HuH-7.5 (cell line): ENCODE data around the gene DDX60.
"Not testable (repeated sequence)": the region's sequence is repeated elsewhere in the genome, so short reads cannot be mapped to it uniquely, and the experiment has no call there.

Experiments
- DNase-seq: peaks from one replicate; pipeline ENCODE4 v3.0.0; 2011; ENCODE audit warnings: low spot score

DDX60 gene, protein sequence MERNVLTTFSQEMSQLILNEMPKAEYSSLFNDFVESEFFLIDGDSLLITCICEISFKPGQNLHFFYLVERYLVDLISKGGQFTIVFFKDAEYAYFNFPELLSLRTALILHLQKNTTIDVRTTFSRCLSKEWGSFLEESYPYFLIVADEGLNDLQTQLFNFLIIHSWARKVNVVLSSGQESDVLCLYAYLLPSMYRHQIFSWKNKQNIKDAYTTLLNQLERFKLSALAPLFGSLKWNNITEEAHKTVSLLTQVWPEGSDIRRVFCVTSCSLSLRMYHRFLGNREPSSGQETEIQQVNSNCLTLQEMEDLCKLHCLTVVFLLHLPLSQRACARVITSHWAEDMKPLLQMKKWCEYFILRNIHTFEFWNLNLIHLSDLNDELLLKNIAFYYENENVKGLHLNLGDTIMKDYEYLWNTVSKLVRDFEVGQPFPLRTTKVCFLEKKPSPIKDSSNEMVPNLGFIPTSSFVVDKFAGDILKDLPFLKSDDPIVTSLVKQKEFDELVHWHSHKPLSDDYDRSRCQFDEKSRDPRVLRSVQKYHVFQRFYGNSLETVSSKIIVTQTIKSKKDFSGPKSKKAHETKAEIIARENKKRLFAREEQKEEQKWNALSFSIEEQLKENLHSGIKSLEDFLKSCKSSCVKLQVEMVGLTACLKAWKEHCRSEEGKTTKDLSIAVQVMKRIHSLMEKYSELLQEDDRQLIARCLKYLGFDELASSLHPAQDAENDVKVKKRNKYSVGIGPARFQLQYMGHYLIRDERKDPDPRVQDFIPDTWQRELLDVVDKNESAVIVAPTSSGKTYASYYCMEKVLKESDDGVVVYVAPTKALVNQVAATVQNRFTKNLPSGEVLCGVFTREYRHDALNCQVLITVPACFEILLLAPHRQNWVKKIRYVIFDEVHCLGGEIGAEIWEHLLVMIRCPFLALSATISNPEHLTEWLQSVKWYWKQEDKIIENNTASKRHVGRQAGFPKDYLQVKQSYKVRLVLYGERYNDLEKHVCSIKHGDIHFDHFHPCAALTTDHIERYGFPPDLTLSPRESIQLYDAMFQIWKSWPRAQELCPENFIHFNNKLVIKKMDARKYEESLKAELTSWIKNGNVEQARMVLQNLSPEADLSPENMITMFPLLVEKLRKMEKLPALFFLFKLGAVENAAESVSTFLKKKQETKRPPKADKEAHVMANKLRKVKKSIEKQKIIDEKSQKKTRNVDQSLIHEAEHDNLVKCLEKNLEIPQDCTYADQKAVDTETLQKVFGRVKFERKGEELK (N-terminal part only)

GRCh38 chr4:168318266-168318895, at the start of gene DDX60:
DDX60 (minus strand) TSS chr4:168318752; CDS start chr4:168311259, 7,493 bp downstream.
- peak; percentile 28 for DNase-seq

DNA sequence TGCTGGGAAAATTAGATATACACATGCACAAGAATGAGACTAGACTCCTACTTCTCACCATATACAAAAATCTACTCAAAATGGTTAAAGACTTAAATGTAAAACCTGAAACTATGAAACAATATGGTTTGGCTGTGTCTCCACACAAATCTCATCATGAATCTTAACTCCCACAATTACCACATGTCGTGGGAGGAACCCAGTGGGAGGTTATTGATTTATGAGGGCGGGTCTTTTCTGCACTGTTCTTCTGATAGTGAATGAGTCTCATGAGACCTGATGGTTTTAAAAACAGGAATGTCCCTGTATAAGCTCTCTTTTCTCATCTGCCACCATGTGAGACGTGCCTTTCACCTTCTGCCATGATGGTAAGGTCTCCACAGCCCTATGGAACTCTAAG, 48.5 kb upstream of the DDX60 start:
- no peak for DNase-seq

GRCh38 chr4:168362025-168362401, 43.5 kb upstream of the DDX60 start:
- no peak for DNase-seq

- DNase-seq: no peak
These were observed 42.9 kb upstream of the DDX60 start for GRCh38 chr4:168361365-168362024.

GRCh38 chr4:168360271-168360670, 41.7 kb upstream of the DDX60 start:
- DNase-seq: no peak

GRCh38 chr4:168357941-168358340, 39.4 kb upstream of the DDX60 start:
- no peak for DNase-seq

- DNase-seq: no peak
These were observed 35.2 kb upstream of the DDX60 start for GRCh38 chr4:168353746-168354145.

DNA sequence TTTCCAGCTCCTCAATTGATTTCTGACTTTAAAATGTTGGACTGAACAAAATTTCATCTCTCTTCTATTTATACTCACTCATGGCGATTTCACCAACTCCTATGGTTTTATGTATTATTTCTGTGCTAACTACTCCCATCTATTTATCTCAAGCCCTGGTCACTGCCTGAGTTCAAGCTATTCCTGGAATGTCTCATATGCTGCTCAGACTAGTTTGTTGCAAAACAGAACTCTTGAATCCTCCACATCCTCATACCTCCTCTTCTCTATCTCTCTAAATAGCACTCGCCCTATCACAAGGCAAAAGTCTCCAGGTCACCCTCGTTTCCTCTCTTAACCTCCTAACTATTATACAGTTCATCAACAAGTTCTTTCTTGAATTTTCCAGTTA, 19.0 kb upstream of the DDX60 start:
- DNase-seq: no peak

GRCh38 chr4:168336837-168337549, 18.4 kb upstream of the DDX60 start:
- no peak for DNase-seq

- DNase-seq: no peak
These were observed 17.1 kb upstream of the DDX60 start for GRCh38 chr4:168335621-168336020.

GRCh38 chr4:168334053-168334452, 15.5 kb upstream of the DDX60 start:
- no peak for DNase-seq

GRCh38 chr4:168330575-168330974, 12.0 kb upstream of the DDX60 start:
- DNase-seq: not testable (repeated sequence)

GRCh38 chr4:168325591-168325990, 7.0 kb upstream of the DDX60 start:
- DNase-seq: no peak

GRCh38 chr4:168321006-168321405, 2.5 kb upstream of the DDX60 start:
- DNase-seq: no peak

DNA sequence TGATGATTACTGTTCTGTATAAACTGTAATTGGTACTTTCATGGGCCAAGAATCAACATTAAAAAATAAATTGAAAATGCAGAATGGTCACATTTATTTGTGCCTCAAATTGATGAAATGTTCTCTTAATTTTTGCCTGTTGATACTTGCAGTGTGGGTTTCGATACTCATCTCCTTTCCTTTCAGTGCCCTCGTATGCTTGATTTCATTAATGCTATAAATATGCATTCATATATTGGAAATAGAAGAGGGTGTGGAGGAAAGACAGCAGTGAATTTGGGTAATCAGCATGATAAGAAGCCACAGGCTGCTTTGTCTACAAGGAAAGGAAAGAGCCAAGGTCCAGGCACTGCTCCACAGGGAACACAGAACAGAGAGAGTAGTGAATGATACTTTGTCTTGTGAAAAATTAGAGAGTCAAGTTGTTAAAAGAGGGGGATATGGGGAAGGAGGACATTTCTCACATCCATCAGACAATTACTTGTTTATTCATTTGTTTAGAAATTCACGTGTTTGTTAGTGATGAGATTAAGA, 1.0 kb upstream of the DDX60 start:
- DNase-seq: no peak

DNA sequence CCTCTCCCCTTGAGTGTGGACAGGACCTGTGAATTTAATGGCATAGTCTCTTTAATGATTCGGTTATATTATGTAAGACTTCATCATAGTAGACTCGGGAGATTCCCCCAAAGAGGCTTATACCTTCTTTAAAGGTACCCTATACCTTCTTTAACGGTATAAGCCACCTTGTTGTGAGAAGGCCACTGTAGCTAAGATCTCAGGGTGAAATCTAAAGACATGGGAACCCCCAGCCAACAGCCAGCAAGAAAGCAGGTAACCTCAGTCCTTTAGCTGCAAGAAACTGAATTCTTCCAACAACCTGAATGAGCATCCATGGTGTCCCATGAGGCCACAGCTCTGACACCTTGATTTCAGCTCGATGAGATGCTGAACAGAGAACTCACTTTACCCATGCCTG, 931 bp downstream of the DDX60 start:
- no peak for DNase-seq

DNA sequence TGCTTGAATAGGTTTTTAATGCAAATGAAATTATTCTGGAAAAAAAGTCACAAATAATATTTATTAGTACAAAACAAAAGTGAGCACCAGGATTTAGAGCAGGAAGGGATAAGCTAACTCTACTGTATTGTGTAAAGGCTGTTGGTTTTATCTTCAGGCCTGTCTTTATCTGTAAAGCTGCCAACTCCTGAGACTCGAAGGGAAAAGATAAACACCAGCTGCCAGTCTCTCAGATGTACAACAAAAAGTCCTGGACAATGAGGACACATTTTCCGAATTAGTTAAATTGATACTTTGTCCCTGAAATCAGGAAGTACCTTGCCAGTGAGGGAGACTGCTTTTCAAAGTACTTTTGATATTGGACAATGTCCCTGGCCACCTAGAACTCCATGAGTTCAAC, 8.8 kb downstream of the DDX60 start:
- DNase-seq: no peak

GRCh38 chr4:168308912-168309311, 9.6 kb downstream of the DDX60 start:
- DNase-seq: no peak

DNA sequence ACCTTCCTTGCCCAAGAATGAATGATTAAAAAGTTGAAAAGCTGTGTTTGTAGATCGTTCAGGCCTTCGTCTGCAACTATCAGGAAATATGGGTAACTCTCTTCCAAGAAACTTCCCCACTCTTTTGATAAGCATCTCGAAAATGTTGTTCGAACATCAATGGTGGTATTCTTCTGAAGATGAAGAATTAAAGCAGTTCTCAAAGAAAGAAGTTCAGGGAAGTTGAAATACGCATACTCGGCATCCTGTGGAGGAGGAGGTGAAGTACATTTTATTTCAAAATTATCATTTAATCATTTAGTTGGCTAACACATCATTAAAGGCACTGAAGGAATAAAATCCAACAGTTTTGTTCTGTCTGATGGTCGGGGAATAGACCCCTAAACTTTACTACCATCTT, 12.1 kb downstream of the DDX60 start:
- DNase-seq: no peak

- DNase-seq: no peak
These were observed 13.7 kb downstream of the DDX60 start for GRCh38 chr4:168304744-168305459.
